ENCODE results near the gene ATP1A1.

GRCh38 chr1:116424438-116424837 lies 51.4 kb downstream of the ATP1A1 start:
- no peak for TF ChIP-seq CTCF (conservative IDR thresholded peaks at IDR 0.05; ENCODE audit: low read length)
- TF ChIP-seq EZH2phosphoT487 (IDR thresholded peaks at IDR 0.05; ENCODE audit: borderline replicate concordance, low read depth, low read length), result no peak

Measured in OCI-LY7 (cell line).